GM21526 (cell line): ENCODE results near the gene ADAMTSL3.

Experiments
- ATAC-seq: cut with Tn5 transposase; IDR thresholded peaks from one replicate; pipeline ENCODE4 v1.9.1; 2021; ENCODE audit warnings: moderate library complexity; ENCODE audit not compliant: unreplicated experiment, low FRiP score

Gene ADAMTSL3

GRCh38 chr15:83653639-83654378 lies at the start of gene ADAMTSL3:
Gene ADAMTSL3 (plus strand): TSS chr15:83654123. CDS start chr15:83655762, 1,639 bp downstream.
- no peak for ATAC-seq

- no peak for ATAC-seq
These were observed 49.4 kb upstream of the ADAMTSL3 start for GRCh38 chr15:83604549-83604948.

GRCh38 chr15:83605111-83605945 lies 48.6 kb upstream of the ADAMTSL3 start:
- no peak for ATAC-seq

GRCh38 chr15:83610132-83610531 lies 43.8 kb upstream of the ADAMTSL3 start:
- ATAC-seq, result no peak

GRCh38 chr15:83610901-83611685 lies 42.8 kb upstream of the ADAMTSL3 start:
- ATAC-seq, result no peak

- ATAC-seq, result no peak
These were observed 41.7 kb upstream of the ADAMTSL3 start for GRCh38 chr15:83612226-83612625.

GRCh38 chr15:83612898-83613635 lies 40.9 kb upstream of the ADAMTSL3 start:
- no peak for ATAC-seq

- ATAC-seq, result no peak
These were observed 40.2 kb upstream of the ADAMTSL3 start for GRCh38 chr15:83613714-83614113.

GRCh38 chr15:83616840-83617239 lies 37.1 kb upstream of the ADAMTSL3 start:
- no peak for ATAC-seq

GRCh38 chr15:83626171-83626802 lies 27.6 kb upstream of the ADAMTSL3 start:
- no peak for ATAC-seq

GRCh38 chr15:83631534-83631933 lies 22.4 kb upstream of the ADAMTSL3 start:
- no peak for ATAC-seq

- ATAC-seq, result no peak
These were observed 10.7 kb upstream of the ADAMTSL3 start for GRCh38 chr15:83643201-83643600.

GRCh38 chr15:83644439-83644838 lies 9.5 kb upstream of the ADAMTSL3 start:
- no peak for ATAC-seq

GRCh38 chr15:83650831-83651230 lies 3.1 kb upstream of the ADAMTSL3 start:
- no peak for ATAC-seq

GRCh38 chr15:83651541-83651940 lies 2.4 kb upstream of the ADAMTSL3 start:
- no peak for ATAC-seq

- ATAC-seq, result no peak
These were observed 1.2 kb upstream of the ADAMTSL3 start for GRCh38 chr15:83652626-83653204.

GRCh38 chr15:83653288-83653638 lies 660 bp upstream of the ADAMTSL3 start:
- ATAC-seq, result no peak

GRCh38 chr15:83654379-83655236 lies 685 bp downstream of the ADAMTSL3 start:
- no peak for ATAC-seq

- ATAC-seq, result no peak
These were observed 1.3 kb downstream of the ADAMTSL3 start for GRCh38 chr15:83655237-83655616.
